K562 (cell line): ENCODE results near the gene VPS4B. TPM values are rescaled to one million over a fixed set of nuclear protein-coding genes. Genes with fewer than 3 reads are reported as not detected.

Experiments
- ATAC-seq: fragments of 200-7000 bp; cut with Tn5 transposase; 3 replicates; pipeline ENCODE4 v1.9.1; 2020; ENCODE audit warnings: moderate library complexity
- BruUV-seq: library from RNA; stranded (reverse); fragments of 400-500 nt; replicated peaks from 2 replicates; lab custom pipeline; 2021; lab: Mats Ljungman, UMichigan
- CTCF ChIA-PET: fragments of 300-600 bp; formaldehyde crosslinking; extraction: SDS; loops from one replicate; lab custom pipeline; 2021; ENCODE audit warnings: low intra/inter-chr PET ratio; lab: Yijun Ruan, JAX
- POLR2A ChIA-PET: fragments of 300-600, 350-650 bp; sonication (Branson Sonifier 250); formaldehyde crosslinking; extraction: SDS; loops from one replicate; lab custom pipeline; 2021; ENCODE audit warnings: antibody characterized with exemption, inconsistent platforms; lab: Yijun Ruan, JAX
- DNase-seq, 4 experiments: peaks; one replicate each; pipeline versions ENCODE4 v3.0.0 to v3.0.0-alpha.2; 2011 to 2018; ENCODE audit warnings: low spot score in 3 of 4, mixed read lengths in 3 of 4; ENCODE audit errors: extremely low read depth in 1 of 4
- FAIRE-seq: peaks from 2 replicates; lab custom pipeline; 2011; peaks lifted over from hg19 to GRCh38; lab: Jason Lieb, UNC
- H2AFZ ChIP-seq: 2 replicates; pipeline ENCODE4 v1.6.0; 2011; ENCODE audit warnings: low read depth, low read length, control low read depth, inconsistent platforms
- H3K27ac ChIP-seq: fragments of 200-600 bp; 3 replicates; pipeline ENCODE4 v1.8.0; 2011; ENCODE audit warnings: low read depth, mild to moderate bottlenecking, control low read depth, inconsistent platforms, low read length, moderate library complexity, mixed read lengths; ENCODE audit errors: extremely low read depth
- H3K27me3 ChIP-seq, 2 experiments: fragments of 300-600 bp in 1 of 2; 2 replicates in 1 of 2; 3 replicates in 1 of 2; pipeline versions ENCODE4 v1.6.0 to v1.8.0; 2011; ENCODE audit warnings: inconsistent platforms in 2 of 2, low read length in 2 of 2, mild to moderate bottlenecking in 1 of 2, mixed read lengths in 1 of 2, moderate library complexity in 1 of 2; ENCODE audit not compliant: control insufficient read depth in 2 of 2, insufficient read depth in 2 of 2
- H3K36me3 ChIP-seq: fragments of 300-600 bp; 3 replicates; pipeline ENCODE4 v1.8.0; 2011; ENCODE audit warnings: mild to moderate bottlenecking, low read length, inconsistent platforms; ENCODE audit not compliant: control insufficient read depth, insufficient read depth
- H3K4me1 ChIP-seq, 2 experiments: fragments of 200-600 bp in 1 of 2; replicated peaks in 1 of 2; 2 replicates in 1 of 2; 3 replicates in 1 of 2; pipeline versions ENCODE4 v1.5.1 to v1.8.0; 2011; ENCODE audit warnings: inconsistent platforms in 2 of 2, low read length in 2 of 2, mild to moderate bottlenecking in 1 of 2, mixed read lengths in 1 of 2, moderate library complexity in 1 of 2; ENCODE audit not compliant: control insufficient read depth in 2 of 2, insufficient read depth in 2 of 2
- H3K4me2 ChIP-seq: 2 replicates; pipeline ENCODE4 v1.6.1; 2011; ENCODE audit warnings: low read length, control low read depth, inconsistent platforms, mixed read lengths; ENCODE audit not compliant: insufficient read depth
- H3K4me3 ChIP-seq: fragments of 200-600 bp; sonication (generic), shearing (Covaris generic); 2 replicates; pipeline ENCODE4 v1.5.1; 2016; ENCODE audit warnings: control low read depth, inconsistent platforms
- H3K79me2 ChIP-seq: fragments of 200-600 bp; 3 replicates; pipeline ENCODE4 v1.8.0; 2011; ENCODE audit warnings: low read length, inconsistent platforms; ENCODE audit not compliant: control insufficient read depth, insufficient read depth
- H3K9ac ChIP-seq, 2 experiments: 2 replicates each; pipeline versions ENCODE4 v1.6.0 to v1.6.1; 2011; ENCODE audit warnings: low read depth in 2 of 2, low read length in 2 of 2, control low read depth in 1 of 2, inconsistent platforms in 1 of 2, mild to moderate bottlenecking in 1 of 2, mixed read lengths in 1 of 2; ENCODE audit not compliant: insufficient read depth in 1 of 2
- H3K9me1 ChIP-seq: one replicate; pipeline ENCODE4 v1.6.0; 2011; ENCODE audit warnings: inconsistent platforms, mild to moderate bottlenecking, low read length, moderate library complexity; ENCODE audit not compliant: control insufficient read depth, insufficient read depth
- H3K9me3 ChIP-seq: replicated peaks from 2 replicates; pipeline ENCODE4 v1.5.1; 2011; ENCODE audit warnings: low read depth, low read length, inconsistent platforms; ENCODE audit not compliant: control insufficient read depth, insufficient read depth
- H4K20me1 ChIP-seq: replicated peaks from 2 replicates; pipeline ENCODE4 v1.6.1; 2011; ENCODE audit warnings: low read length, inconsistent platforms, mixed read lengths; ENCODE audit not compliant: control insufficient read depth, insufficient read depth
- BCL6 ChIP-seq: fragments of 250-450 bp; sonication (Bioruptor Pico); IDR thresholded peaks from 2 replicates; pipeline ENCODE4 v1.4.0; 2020
- C11orf30 ChIP-seq: fragments of 450-650 bp; IDR thresholded peaks from 2 replicates; pipeline ENCODE4 v1.6.1; 2016; ENCODE audit warnings: low read depth, mild to moderate bottlenecking
- DACH1 ChIP-seq: fragments of 450-650 bp; IDR thresholded peaks from 2 replicates; pipeline ENCODE4 v1.6.1; 2018; ENCODE audit not compliant: partially characterized antibody
- HCFC1 ChIP-seq: IDR thresholded peaks from 2 replicates; pipeline ENCODE4 v1.6.1; 2012; ENCODE audit warnings: low read depth, low read length, improper control_type of control experiment
- MAFF ChIP-seq: IDR thresholded peaks from 2 replicates; pipeline ENCODE4 v1.6.1; 2012; ENCODE audit warnings: low read length, improper control_type of control experiment
- MAFG ChIP-seq: fragments of 450-650 bp; conservative IDR thresholded peaks from 2 replicates; pipeline ENCODE4 v1.6.1; 2016; ENCODE audit warnings: missing genetic modification characterization, missing compliant biosample characterization
- MAFK ChIP-seq: IDR thresholded peaks from 2 replicates; pipeline ENCODE4 v1.6.1; 2011; ENCODE audit warnings: low read length, improper control_type of control experiment
- SAP30 ChIP-seq: fragments of 200-600 bp; sonication (generic); IDR thresholded peaks from 2 replicates; pipeline ENCODE4 v1.6.1; 2012; ENCODE audit warnings: borderline replicate concordance, low read depth, mild to moderate bottlenecking, moderate library complexity, low read length, control low read depth, inconsistent platforms; ENCODE audit not compliant: insufficient read depth, poor library complexity, severe bottlenecking
- SMARCA5 ChIP-seq: fragments of 450-650 bp; IDR thresholded peaks from 2 replicates; pipeline ENCODE4 v1.6.1; 2016
- SMARCC2 ChIP-seq: fragments of 450-650 bp; IDR thresholded peaks from 2 replicates; pipeline ENCODE4 v1.6.1; 2017; ENCODE audit warnings: antibody characterized with exemption, moderate library complexity, mild to moderate bottlenecking, low read depth
- TAF7 ChIP-seq: fragments of 450-650 bp; IDR thresholded peaks from 2 replicates; pipeline ENCODE4 v1.6.1; 2016; ENCODE audit warnings: missing genetic modification characterization, missing compliant biosample characterization
- TEAD4 ChIP-seq, 2 experiments: sonication (generic) in 1 of 2; formaldehyde crosslinking in 1 of 2; IDR thresholded peaks; 2 replicates each; pipeline versions ENCODE4 v1.6.1 to v1.8.0; 2012 to 2022; ENCODE audit warnings: borderline replicate concordance in 1 of 2, inconsistent platforms in 1 of 2, low read length in 1 of 2, mild to moderate bottlenecking in 1 of 2, missing genetic modification reagents in 1 of 2
- XRCC4 ChIP-seq: IDR thresholded peaks from one replicate; pipeline ENCODE4 v1.6.1; 2011; ENCODE audit not compliant: insufficient read depth, insufficient read length; ENCODE audit errors: extremely low read depth
- ZNF316 ChIP-seq: fragments of 450-650 bp; IDR thresholded peaks from 2 replicates; pipeline ENCODE4 v1.6.1; 2016
- WGBS: fragments of 100-300 bp; shearing (Covaris generic); methylation state at CpG from one replicate; pipeline ENCODE4 v1.1.6; 2016; ENCODE audit warnings: low coverage, mixed read lengths; ENCODE audit not compliant: insufficient coverage; ENCODE audit errors: missing lambda C conversion rate; 5-methylcytosine and 5-hydroxymethylcytosine counted together
- in situ Hi-C: fragments of 300-500 bp; cut with MboI; formaldehyde crosslinking; loops from 4 replicates; pipeline ENCODE4 v1.15.0; 2018; ENCODE audit warnings: inconsistent platforms, mixed read lengths
- intact Hi-C: fragments of 100-400 bp; cut with micrococcal nuclease; formaldehyde crosslinking; loops from 2 replicates; pipeline ENCODE4 v1.14.2; 2022
- polyA plus RNA-seq, 8 experiments: library from polyadenylated mRNA; depleted of rRNA in 4 of 8; stranded (reverse) in 5 of 8; unstranded in 3 of 8; fragments of >200 nt; fragmentation: Nextera tagmentation in 2 of 8; fragmentation: Illumina TruSeq in 1 of 8; extraction: Ambion mirVana in 2 of 8; extraction: Trizol in 1 of 8; gene quantifications; 2 replicates each; pipeline versions ENCODE4 v1.2.1 to v1.2.3, GENCODE V29; 2011 to 2014; ENCODE audit warnings: inconsistent platforms in 1 of 8, missing spikeins in 1 of 8
- total RNA-seq, 7 experiments: library from RNA; depleted of rRNA in 6 of 7; stranded (reverse); fragments of >200 nt in 6 of 7; fragmentation: Illumina TruSeq in 2 of 7; extraction: Trizol in 2 of 7; gene quantifications; 2 replicates each; pipeline versions ENCODE4 v1.2.1 to v1.2.3, GENCODE V29; 2011 to 2021; ENCODE audit warnings: low replicate concordance in 1 of 7

VPS4B gene
- total and polyA plus RNA-seq, 9 of the 15 experiments (the other 6 are each of a cell fraction or from before 2014, with no cell fraction given): 7.3 to 16.4 (median 10.4) TPM

DNA sequence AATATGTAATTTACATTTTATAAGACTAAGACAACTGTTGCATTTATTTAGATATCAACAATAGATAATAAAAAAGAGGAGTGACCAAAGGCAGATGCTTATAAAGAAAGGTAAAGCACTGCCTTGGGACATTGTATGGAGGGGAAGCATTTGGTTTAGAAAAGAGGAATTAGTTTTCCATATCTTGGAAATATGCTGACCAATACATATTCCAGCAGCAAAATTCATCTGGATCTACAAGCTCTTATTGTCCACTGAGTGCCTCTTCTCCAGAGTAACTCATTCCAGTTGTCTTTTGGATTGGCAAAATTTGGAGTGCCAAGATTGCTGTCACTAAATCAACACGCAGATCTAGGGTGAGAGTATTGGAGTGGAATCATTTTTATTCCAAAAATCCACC is 8.9 kb upstream of the VPS4B start:
- Histone ChIP-seq H2AFZ (no peak overlapping the region), H3K27ac (no peak overlapping the region), H3K79me2 (no peaks in the 10 kb centered on the region), H4K20me1 (no peaks in the 10 kb centered on the region), H3K27me3 (peaks cover 5 to 6% of the 10 kb centered on the region in 2 experiments; a peak in 3 of 5 replicates), H3K9ac (no peak overlapping the region), H3K9me3 (no peaks in the 10 kb centered on the region), H3K4me1 (no peaks in the 10 kb centered on the region; a peak in 1 of 5 replicates), H3K36me3 (no peaks in the 10 kb centered on the region), H3K9me1 (no peaks in the 10 kb centered on the region), H3K4me3 (no peak overlapping the region), H3K4me2 (no peak overlapping the region)
- ATAC-seq (no peak), FAIRE-seq (no peak), DNase-seq (no peak)
- in situ Hi-C loops (loop anchor here (10.0 kb wide), 3 partner anchors 86 to 416 kb away; no protein-coding TSS in a partner anchor), intact Hi-C loops (no loop called here)
- POLR2A ChIA-PET: no interaction called here
- CTCF ChIA-PET: no interaction called here
- WGBS: 0% methylated on average over 1 of the region's 1 CpG
- TF ChIP-seq C11orf30 (peak; percentile 30; the same call in 1 of the 2 replicates), ZNF316 (peak; percentile 52; the same call in 1 of the 2 replicates), DACH1 (no peak), TEAD4 (IDR thresholded peaks at IDR 0.05; ENCODE audit: low read length) (no peak), TEAD4 (CRISPR knock-in tag; IDR thresholded peaks at IDR 0.05; ENCODE audit: borderline replicate concordance) (no peak), MAFG (tag) (0 out of 2 replicates have a peak, but pooled peaks have one; percentile 24), SMARCA5 (no peak), BCL6 (CRISPR knock-in tag) (no peak), MAFF (peak; percentile 43), SMARCC2 (no peak), TAF7 (tag) (no peak), HCFC1 (no peak), SAP30 (no peak), XRCC4 (no peak), MAFK (peak; percentile 40; the same call in 1 of the 2 replicates)
- no TSS peak for BruUV-seq
